WERI-Rb-1 (cell line): Measurements from ENCODE around the gene GDF15.

ENCODE experiments used
- DNase-seq: peaks from one replicate; pipeline ENCODE4 v3.0.0-alpha.2; 2020
- H3K27ac ChIP-seq: fragments of 250-450 bp; sonication (Bioruptor Pico); 2 replicates; pipeline ENCODE4 v1.5.1; 2020; ENCODE audit warnings: mild to moderate bottlenecking, moderate library complexity
- H3K27me3 ChIP-seq: fragments of 250-450 bp; sonication (Bioruptor Pico); 2 replicates; pipeline ENCODE4 v1.5.1; 2021; ENCODE audit warnings: mild to moderate bottlenecking, low read depth, moderate library complexity; ENCODE audit not compliant: insufficient read depth, severe bottlenecking
- H3K36me3 ChIP-seq: fragments of 250-450 bp; sonication (Bioruptor Pico); 2 replicates; pipeline ENCODE4 v1.5.1; 2020; ENCODE audit warnings: mild to moderate bottlenecking, moderate library complexity
- H3K4me3 ChIP-seq: 2 replicates; pipeline ENCODE4 v1.5.1; 2011; ENCODE audit warnings: low read depth, mild to moderate bottlenecking, control low read depth, low read length
- H3K9me3 ChIP-seq: fragments of 250-450 bp; sonication (Bioruptor Pico); 2 replicates; pipeline ENCODE4 v1.5.1; 2021; ENCODE audit warnings: mild to moderate bottlenecking, moderate library complexity; ENCODE audit not compliant: severe bottlenecking
- CTCF ChIP-seq: IDR thresholded peaks from 2 replicates; pipeline ENCODE4 v1.5.1; 2011; ENCODE audit warnings: low read depth, mild to moderate bottlenecking, control low read depth, inconsistent platforms, low read length

GDF15 gene

GRCh38 chr19:18432275-18433014 lies 46.5 kb downstream of the GDF15 start:
- H3K36me3 ChIP-seq, result peaks cover 42% of the 10 kb centered on the region
- no peak for DNase-seq
- H3K4me3 ChIP-seq, result peak overlapping the region; percentile 35
- no peaks in the 10 kb centered on the region for H3K27me3 ChIP-seq
- H3K9me3 ChIP-seq, result no peaks in the 10 kb centered on the region
- no peak for TF ChIP-seq CTCF
- H3K27ac ChIP-seq, result peak overlapping the region; percentile 86

- Histone ChIP-seq H3K27me3 (no peaks in the 10 kb centered on the region), H3K4me3 (peak overlapping the region; percentile 35), H3K36me3 (peaks cover 42% of the 10 kb centered on the region), H3K27ac (peak overlapping the region; percentile 86), H3K9me3 (no peaks in the 10 kb centered on the region)
- no peak for TF ChIP-seq CTCF
- DNase-seq, result peak; percentile 53
Observed at GRCh38 chr19:18433015-18433691, 47.2 kb downstream of the GDF15 start.

GRCh38 chr19:18433735-18434398 lies 47.9 kb downstream of the GDF15 start:
- Histone ChIP-seq H3K27ac (peak overlapping the region; percentile 86; the same call in 1 of the 2 replicates), H3K4me3 (no peak overlapping the region; the same call in 1 of the 2 replicates), H3K36me3 (peaks cover 42% of the 10 kb centered on the region), H3K27me3 (no peaks in the 10 kb centered on the region), H3K9me3 (no peaks in the 10 kb centered on the region)
- peak; percentile 65 for DNase-seq
- no peak for TF ChIP-seq CTCF

- Histone ChIP-seq H3K4me3 (no peak overlapping the region), H3K9me3 (no peaks in the 10 kb centered on the region), H3K36me3 (peaks cover 42% of the 10 kb centered on the region), H3K27ac (peak overlapping the region; percentile 36), H3K27me3 (no peaks in the 10 kb centered on the region)
- DNase-seq, result no peak
- no peak for TF ChIP-seq CTCF
Observed at GRCh38 chr19:18434411-18435175, 48.6 kb downstream of the GDF15 start.

GRCh38 chr19:18435178-18435841 lies 49.4 kb downstream of the GDF15 start:
- Histone ChIP-seq H3K4me3 (no peak overlapping the region), H3K36me3 (peaks cover 42% of the 10 kb centered on the region), H3K9me3 (no peaks in the 10 kb centered on the region), H3K27ac (no peak overlapping the region), H3K27me3 (no peaks in the 10 kb centered on the region)
- DNase-seq, result no peak
- TF ChIP-seq CTCF, result no peak
